Stimulated activated CD4-positive, alpha-beta T cell treated with anti-CD3 and anti-CD28 coated beads, Interleukin-1b, Interleukin-23, amount 100 ng/mL, for 4 hours (primary cell): ENCODE measurements around the gene S100A9.
"Not testable (repeated sequence)": the region's sequence is repeated elsewhere in the genome, so short reads cannot be mapped to it uniquely, and the experiment has no call there.

Experiments
- DNase-seq, 2 donors: peaks; one replicate each; pipeline ENCODE4 v3.0.0-alpha.2; 2020; ENCODE audit warnings: low read depth in 2 of 2

The S100A9 gene

DNA sequence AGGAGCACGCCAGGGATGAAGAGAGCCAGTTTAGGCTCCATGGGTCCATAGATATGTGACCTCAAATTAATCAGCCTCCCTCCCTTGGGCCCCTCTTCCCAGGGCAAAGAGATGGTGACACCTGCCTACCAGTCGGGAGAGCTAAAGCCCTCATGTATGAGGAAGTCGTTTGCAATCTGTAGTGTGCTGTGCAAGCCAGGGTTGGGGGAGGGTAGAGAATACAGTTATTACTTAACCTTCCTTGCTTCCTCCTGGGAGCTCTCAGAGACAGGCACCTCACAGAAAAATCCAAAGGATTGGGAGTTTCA is 13.0 kb upstream of the S100A9 start:
- no peak for DNase-seq

DNA sequence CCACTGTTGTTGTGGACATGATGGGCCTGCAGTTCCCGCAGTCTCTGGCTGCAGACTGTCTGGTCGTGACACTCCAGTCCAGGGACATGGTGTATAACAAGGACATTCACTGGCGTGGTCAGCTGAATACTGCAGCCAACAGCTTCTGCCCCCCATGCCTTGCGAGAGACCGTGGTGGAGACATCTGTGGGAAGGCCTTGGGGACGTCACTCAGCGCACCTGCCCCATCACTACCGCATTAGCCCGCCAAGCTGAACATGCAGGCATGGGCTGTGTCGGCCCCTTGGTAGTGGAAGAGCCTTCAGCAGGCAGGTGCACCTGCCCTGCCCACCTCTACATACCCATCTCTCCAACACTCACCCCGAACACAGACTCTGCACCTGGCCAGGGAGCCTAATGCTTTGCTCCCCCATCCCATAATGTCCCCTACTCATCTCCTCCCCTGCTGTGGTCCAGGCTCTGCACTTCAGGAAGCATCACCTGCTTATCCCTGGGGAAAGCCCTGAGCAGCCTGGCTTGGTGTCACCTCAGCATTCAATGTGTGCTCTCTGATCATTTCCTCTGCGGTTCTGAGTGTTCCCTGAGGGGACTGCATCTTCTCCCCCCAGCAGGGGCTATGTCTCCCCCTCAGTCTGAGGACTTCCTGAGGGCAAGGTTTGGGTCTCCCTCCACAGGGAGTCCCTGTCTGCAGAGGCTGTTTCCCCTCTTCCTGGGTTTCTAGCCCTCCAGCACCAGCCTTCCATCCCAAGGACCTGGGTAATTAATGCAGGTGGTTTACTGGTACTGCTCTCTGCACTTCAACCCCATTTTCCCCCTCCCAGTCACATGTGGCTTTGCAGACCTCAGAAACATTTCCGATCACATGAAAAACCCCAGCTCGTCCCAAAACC is 12.2 kb upstream of the S100A9 start:
- DNase-seq, result no peak

DNA sequence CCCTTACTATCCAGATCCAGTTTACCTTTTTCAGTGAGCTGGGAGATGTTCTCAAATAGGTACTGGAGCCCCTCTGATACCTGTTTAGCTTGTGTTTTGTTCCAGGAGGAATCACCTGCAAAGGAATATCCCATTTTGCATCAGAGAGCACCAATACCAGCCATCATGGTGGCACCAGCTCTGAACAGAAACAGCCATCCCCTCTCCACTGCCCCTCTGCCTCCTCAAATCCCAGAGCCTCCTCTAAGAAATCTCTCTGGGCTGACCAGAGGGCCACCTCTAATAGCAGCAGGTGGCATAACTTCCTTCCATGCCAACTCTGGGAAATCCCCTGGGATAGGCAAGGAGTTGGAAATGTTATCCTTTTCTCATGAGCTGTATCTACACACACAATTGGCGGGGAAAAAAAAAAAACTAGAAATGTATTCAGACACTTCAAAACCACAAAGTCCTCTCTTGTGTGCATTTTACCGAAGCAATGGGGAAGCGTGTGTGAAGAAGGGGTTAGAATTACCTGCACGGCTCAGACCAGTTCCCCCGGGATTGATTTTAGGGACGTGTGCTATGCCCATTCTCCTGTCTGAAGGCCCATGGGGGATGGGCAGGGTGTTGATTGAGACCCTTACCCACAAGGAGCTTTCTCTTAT is 11.5 kb upstream of the S100A9 start:
- DNase-seq, result no peak

- DNase-seq, result not testable (repeated sequence)
These were observed 10.6 kb upstream of the S100A9 start for GRCh38 chr1:153347049-153347448.

- no peak for DNase-seq
These were observed 9.8 kb upstream of the S100A9 start for GRCh38 chr1:153347856-153348255.

GRCh38 chr1:153348511-153349362 is 8.9 kb upstream of the S100A9 start, which contains the start of gene PGLYRP4:
PGLYRP4 (minus strand) TSS chr1:153348841; CDS start chr1:153347932, 909 bp downstream.
- DNase-seq, result no peak

DNA sequence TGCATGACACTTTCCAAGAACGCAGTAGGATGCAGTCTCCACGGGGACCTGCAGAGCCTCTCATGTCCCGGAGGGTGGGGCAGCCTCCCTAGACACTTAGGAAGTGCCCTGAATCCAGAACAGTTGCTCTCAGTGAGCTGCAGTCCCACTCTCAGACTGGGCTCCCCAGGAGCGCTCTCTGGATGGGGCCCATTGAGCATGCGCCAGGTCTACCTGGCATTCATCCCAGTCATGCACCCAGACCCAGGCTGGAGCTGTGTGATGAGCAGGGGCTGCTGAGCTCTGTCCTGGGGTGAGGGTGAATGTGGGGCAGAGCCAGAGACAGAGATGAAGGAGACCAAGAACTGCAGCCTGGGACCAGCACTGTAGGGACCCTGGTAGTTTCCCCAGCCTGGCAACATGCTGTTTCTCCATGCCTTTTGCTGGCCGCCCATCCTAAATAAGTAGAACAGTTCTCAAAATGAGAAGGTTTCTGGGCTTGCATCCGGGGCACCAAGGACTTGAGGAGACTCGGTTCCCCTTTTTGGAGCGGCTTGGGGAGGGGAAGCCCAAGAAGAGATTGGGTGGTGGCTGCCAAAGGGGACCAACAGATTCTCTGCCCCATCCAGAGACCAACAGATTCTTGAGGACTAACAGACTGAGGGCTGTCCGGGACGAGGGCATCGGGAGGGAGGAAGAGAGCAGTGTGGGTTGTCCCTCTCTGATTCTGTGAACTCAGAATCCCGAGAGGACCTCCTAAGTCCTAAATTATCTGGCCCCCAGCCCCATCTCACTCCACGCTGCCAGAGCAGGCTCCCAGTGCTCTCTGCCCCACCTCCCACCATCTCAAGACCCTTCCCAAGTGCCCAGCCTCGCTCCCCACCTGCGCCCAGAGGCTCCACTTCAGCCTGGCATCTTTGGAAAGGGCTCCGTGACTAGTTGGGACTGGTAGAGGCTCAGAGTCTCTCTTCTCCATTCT is 8.0 kb upstream of the S100A9 start:
- DNase-seq, result no peak

GRCh38 chr1:153350321-153350957 is 7.2 kb upstream of the S100A9 start:
- DNase-seq, result no peak

GRCh38 chr1:153352523-153352922 is 5.1 kb upstream of the S100A9 start:
- DNase-seq, result peak; percentile 46 to 51

DNA sequence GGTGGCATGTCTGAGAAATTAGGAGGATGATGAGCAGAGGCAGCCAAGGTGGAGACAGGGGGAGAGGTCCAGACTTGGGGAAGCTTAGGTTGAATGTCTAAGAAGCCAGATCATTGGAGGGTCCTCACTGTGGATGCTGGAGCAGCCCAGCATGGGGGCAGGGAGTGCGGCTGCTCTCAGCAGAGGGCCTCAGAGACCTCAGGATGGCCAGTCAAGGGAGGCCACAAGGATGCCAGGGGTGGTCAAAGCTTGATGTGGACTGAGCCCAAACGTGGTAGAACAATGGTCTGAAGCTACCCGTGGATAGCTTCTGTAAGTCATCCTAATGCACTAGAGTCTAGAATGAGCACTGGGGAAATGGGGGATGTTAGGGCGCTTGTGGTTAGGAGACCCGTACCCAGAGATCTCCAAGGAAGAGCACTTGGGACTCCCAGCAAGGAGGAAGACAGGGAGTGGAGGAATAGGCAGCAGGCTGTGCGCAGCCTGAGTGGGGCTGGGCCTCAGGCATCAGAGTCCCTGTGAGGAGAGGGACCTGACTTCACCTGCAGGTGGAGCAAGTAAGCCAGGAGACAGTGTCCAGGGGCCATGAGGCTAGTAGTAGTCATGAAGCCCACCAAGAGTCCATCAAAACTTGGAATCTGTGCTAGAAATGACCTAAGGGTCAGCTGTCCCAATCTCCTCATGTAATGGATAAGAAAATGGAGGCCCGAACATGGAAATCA is 4.3 kb upstream of the S100A9 start:
- no peak for DNase-seq

DNA sequence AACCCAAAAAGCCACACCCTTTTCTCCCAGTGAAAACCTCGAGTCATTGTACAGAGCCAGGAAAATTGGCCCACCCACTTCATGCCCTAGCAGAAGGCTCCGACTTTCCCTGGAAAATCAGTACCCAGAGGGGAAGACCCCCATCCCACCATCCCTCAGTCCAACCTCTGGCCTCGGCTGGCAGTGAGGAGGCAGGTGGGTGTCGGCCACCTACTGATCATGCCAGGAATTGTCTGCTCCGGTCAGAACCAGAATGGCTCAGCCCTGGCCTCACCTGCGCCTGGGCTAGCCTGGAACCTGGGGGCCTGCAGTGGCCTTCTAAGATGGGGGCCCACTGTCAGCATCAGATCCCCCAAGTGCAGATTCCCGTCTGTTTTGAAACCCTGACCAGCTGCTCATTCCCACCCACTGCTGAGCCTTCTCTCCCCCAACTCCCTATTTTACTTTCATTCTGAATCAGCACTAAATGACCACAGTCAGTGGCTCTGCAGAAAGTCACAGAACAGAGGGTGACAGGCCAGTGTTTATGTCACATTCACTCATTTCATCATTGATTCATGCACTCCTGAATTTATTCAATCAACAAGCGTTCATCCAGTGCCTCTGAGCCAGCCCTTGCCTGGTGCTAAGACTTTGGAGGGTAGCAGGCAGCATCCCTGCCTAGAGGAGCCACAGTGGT is 3.0 kb upstream of the S100A9 start:
- no peak for DNase-seq

DNA sequence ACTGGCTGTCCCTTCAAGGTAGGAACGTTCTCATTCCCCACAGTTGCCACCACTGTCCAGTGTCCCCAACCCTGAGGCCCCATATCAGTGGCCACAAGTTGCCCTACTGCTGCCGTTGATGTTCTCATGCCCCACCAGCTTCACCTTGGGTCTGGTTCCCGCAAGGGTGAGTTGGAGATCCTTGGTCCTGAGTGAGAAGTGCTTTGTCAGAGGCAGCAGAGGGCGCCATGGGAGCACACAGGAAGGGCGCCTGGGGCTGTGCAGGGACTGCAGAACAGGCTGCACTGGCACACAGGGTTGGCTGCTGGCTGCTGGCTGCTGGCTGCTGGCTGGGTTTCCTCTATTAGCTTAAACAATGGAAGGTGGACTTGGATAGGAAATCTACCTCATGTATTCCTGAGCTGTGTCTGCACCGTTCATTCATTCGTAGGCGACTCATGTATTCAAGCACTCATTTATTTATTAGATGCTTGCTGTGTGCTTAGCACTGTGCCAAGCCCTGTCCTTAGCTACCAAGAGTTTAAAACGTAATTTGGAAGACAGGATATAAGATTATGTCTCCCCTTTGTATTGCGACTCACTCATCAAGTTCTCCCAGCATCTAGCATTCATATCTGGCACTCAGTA is 2.1 kb upstream of the S100A9 start:
- peak in 1 of 2 donors; percentile 18 for DNase-seq

- DNase-seq, result no peak
These were observed 1.1 kb upstream of the S100A9 start for GRCh38 chr1:153356392-153357075.

DNA sequence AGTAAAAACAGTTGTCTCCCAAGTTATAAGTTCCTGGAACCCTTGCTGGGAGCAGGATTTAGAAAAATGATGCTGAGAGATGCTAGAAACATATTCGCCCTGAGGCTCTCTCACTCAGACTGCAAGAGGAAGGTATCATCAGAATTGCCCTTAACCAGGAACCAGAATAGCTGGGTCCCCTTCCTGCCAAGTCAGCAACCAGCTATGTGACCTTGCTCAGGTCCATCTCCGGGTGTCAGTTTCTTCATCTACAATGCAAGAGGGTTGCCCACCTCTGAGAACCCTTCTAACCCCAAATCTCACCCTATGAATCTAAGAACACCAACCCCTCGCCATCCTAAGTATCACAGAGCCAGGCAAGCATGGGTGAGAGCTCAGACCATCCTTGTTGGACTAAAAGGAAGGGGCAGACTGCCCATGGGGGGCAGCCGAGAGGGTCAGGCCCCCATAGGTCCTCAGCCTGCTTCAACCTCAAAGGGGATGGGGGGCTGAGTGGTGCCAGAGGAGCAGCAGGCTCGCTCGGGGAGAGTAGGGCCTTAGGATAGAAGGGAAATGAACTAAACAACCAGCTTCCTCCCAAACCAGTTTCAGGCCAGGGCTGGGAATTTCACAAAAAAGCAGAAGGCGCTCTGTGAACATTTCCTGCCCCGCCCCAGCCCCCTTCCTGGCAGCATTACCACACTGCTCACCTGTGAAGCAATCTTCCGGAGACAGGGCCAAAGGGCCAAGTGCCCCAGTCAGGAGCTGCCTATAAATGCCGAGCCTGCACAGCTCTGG is 390 bp upstream of the S100A9 start:
- no peak for DNase-seq

GRCh38 chr1:153358691-153358975 is 979 bp downstream of the S100A9 start:
- DNase-seq, result no peak

DNA sequence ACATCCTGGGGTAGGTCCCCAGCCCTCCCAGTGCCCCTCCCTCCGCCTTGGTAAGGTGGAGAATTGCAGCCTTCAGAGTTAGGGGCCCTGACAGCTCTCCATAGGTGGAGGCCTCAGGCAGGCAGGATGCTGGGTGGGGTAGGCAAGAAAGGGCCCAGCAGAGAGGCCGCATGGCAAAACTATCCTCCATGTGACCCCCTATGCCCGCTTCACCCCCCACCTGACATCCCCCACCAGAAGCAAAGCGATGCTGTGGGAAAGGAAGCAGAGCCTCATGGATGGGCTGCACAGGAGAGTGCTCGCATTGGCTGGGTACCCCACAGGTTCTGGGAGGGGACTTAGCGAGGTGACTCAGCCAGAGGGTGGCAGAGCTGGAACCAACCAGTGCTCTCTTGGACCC is 1.6 kb downstream of the S100A9 start:
- no peak for DNase-seq

DNA sequence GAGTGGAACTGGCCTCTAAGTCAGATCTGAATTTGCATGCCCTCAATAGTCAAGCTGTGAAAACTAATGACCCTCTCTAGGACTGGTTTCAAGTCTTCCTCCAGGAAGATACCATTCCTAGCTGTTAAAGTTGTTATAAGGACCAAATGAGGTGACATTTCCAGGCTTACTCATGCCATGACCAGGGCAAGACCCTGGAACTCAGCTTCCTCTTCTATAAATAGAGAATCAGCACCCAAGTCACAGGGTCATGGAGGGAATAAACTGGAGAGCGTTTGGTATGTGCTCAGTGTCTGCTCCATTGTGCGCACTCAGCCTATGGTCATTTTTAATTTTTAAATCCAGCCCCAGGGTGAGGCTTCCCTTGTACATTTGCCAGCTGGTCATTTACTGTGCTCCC is 2.5 kb downstream of the S100A9 start:
- no peak for DNase-seq
